NT2/D1 (cell line): Measurements from ENCODE around the gene TMEM171.

Experiments used
- DNase-seq: peaks from one replicate; pipeline ENCODE4 v3.0.0-alpha.2; 2011; ENCODE audit warnings: low read depth, low spot score
- H3K27me3 ChIP-seq: 2 replicates; pipeline ENCODE4 v1.6.0; 2011; ENCODE audit warnings: mild to moderate bottlenecking; ENCODE audit not compliant: insufficient read length, insufficient read depth
- H3K36me3 ChIP-seq: 2 replicates; pipeline ENCODE4 v1.6.1; 2011; ENCODE audit warnings: mild to moderate bottlenecking, low read length, mixed read lengths; ENCODE audit not compliant: insufficient read depth, insufficient read length
- H3K4me1 ChIP-seq: 2 replicates; pipeline ENCODE4 v1.5.1; 2011; ENCODE audit not compliant: insufficient read depth, insufficient read length
- H3K4me3 ChIP-seq: 2 replicates; pipeline ENCODE4 v1.5.1; 2011; ENCODE audit warnings: low read depth; ENCODE audit not compliant: insufficient read length
- H3K9ac ChIP-seq: 2 replicates; pipeline ENCODE4 v1.6.0; 2011; ENCODE audit warnings: low read depth; ENCODE audit not compliant: insufficient read length
- H3K9me3 ChIP-seq: 2 replicates; pipeline ENCODE4 v1.5.1; 2011; ENCODE audit warnings: mild to moderate bottlenecking, low read length; ENCODE audit not compliant: insufficient read depth
- SUZ12 ChIP-seq: IDR thresholded peaks from 2 replicates; pipeline ENCODE4 v1.6.1; 2011; ENCODE audit not compliant: insufficient read length, insufficient read depth; ENCODE audit errors: extremely low read depth
- YY1 ChIP-seq: IDR thresholded peaks from 2 replicates; pipeline ENCODE4 v1.6.1; 2011; ENCODE audit not compliant: insufficient read length, insufficient read depth
- ZNF274 ChIP-seq: IDR thresholded peaks from 2 replicates; pipeline ENCODE4 v1.6.1; 2011; ENCODE audit warnings: mild to moderate bottlenecking, low read depth, low read length

The TMEM171 gene

GRCh38 chr5:73140801-73141200 lies 20.4 kb downstream of the TMEM171 start:
- Histone ChIP-seq H3K9ac (no peak overlapping the region), H3K27me3 (no peaks in the 10 kb centered on the region), H3K4me1 (peaks cover 3% of the 10 kb centered on the region), H3K36me3 (no peaks in the 10 kb centered on the region), H3K9me3 (no peaks in the 10 kb centered on the region), H3K4me3 (no peak overlapping the region)
- no peak for DNase-seq
- no peak for TF ChIP-seq SUZ12
- no peak for TF ChIP-seq YY1
- TF ChIP-seq ZNF274, result no peak

GRCh38 chr5:73142035-73142434 lies 21.7 kb downstream of the TMEM171 start:
- no peak for DNase-seq
- Histone ChIP-seq H3K27me3 (no peaks in the 10 kb centered on the region), H3K4me3 (no peak overlapping the region), H3K36me3 (no peaks in the 10 kb centered on the region), H3K9ac (no peak overlapping the region), H3K4me1 (peaks cover 3% of the 10 kb centered on the region), H3K9me3 (no peaks in the 10 kb centered on the region)
- no peak for TF ChIP-seq YY1

- Histone ChIP-seq H3K9ac (no peak overlapping the region), H3K4me3 (no peak overlapping the region), H3K36me3 (no peaks in the 10 kb centered on the region), H3K27me3 (no peaks in the 10 kb centered on the region), H3K9me3 (no peaks in the 10 kb centered on the region), H3K4me1 (no peaks in the 10 kb centered on the region)
- TF ChIP-seq ZNF274 (no peak), YY1 (no peak), SUZ12 (no peak)
- DNase-seq, result no peak
Measured at GRCh38 chr5:73143716-73144115, 23.3 kb downstream of the TMEM171 start.

GRCh38 chr5:73149540-73149939 lies 29.2 kb downstream of the TMEM171 start:
- peaks cover 5% of the 10 kb centered on the region for H3K4me1 ChIP-seq
- no peak overlapping the region for H3K9ac ChIP-seq
- no peaks in the 10 kb centered on the region for H3K36me3 ChIP-seq
- no peak overlapping the region for H3K4me3 ChIP-seq
- no peaks in the 10 kb centered on the region for H3K27me3 ChIP-seq
- no peak for DNase-seq
- TF ChIP-seq SUZ12 (no peak), YY1 (no peak), ZNF274 (no peak)
- no peaks in the 10 kb centered on the region for H3K9me3 ChIP-seq

- peaks cover 9% of the 10 kb centered on the region for H3K4me1 ChIP-seq
- H3K27me3 ChIP-seq, result no peaks in the 10 kb centered on the region
- DNase-seq, result no peak
- H3K4me3 ChIP-seq, result no peak overlapping the region
- H3K36me3 ChIP-seq, result no peaks in the 10 kb centered on the region
- H3K9ac ChIP-seq, result no peak overlapping the region
- TF ChIP-seq YY1, result no peak
- no peak for TF ChIP-seq SUZ12
- no peak for TF ChIP-seq ZNF274
- no peaks in the 10 kb centered on the region for H3K9me3 ChIP-seq
Measured at GRCh38 chr5:73150876-73151275, 30.5 kb downstream of the TMEM171 start.

- Histone ChIP-seq H3K9ac (no peak overlapping the region), H3K27me3 (no peaks in the 10 kb centered on the region), H3K4me3 (no peak overlapping the region), H3K4me1 (peaks cover 9% of the 10 kb centered on the region), H3K9me3 (no peaks in the 10 kb centered on the region), H3K36me3 (no peaks in the 10 kb centered on the region)
- TF ChIP-seq YY1 (no peak), ZNF274 (no peak), SUZ12 (no peak)
- no peak for DNase-seq
Measured at GRCh38 chr5:73151766-73152410, 31.5 kb downstream of the TMEM171 start.

- Histone ChIP-seq H3K27me3 (no peaks in the 10 kb centered on the region), H3K9ac (no peak overlapping the region), H3K4me3 (no peak overlapping the region), H3K36me3 (no peaks in the 10 kb centered on the region), H3K4me1 (peaks cover 9% of the 10 kb centered on the region), H3K9me3 (no peaks in the 10 kb centered on the region)
- DNase-seq, result no peak
- no peak for TF ChIP-seq ZNF274
- no peak for TF ChIP-seq YY1
- no peak for TF ChIP-seq SUZ12
Measured at GRCh38 chr5:73152411-73153388, 32.3 kb downstream of the TMEM171 start.
